Amniotic stem cell (primary cell): ENCODE measurements around the gene TCIRG1.
A peak's percentile ranks its signal among the peaks of the same experiment; 100 is the strongest.
"Not testable (repeated sequence)": the region's sequence is repeated elsewhere in the genome, so short reads cannot be mapped to it uniquely, and the experiment has no call there.

ENCODE experiments used
- DNase-seq: peaks from one replicate; lab custom pipeline; 2025; lab: John Stamatoyannopoulos, UW

The TCIRG1 gene

DNA sequence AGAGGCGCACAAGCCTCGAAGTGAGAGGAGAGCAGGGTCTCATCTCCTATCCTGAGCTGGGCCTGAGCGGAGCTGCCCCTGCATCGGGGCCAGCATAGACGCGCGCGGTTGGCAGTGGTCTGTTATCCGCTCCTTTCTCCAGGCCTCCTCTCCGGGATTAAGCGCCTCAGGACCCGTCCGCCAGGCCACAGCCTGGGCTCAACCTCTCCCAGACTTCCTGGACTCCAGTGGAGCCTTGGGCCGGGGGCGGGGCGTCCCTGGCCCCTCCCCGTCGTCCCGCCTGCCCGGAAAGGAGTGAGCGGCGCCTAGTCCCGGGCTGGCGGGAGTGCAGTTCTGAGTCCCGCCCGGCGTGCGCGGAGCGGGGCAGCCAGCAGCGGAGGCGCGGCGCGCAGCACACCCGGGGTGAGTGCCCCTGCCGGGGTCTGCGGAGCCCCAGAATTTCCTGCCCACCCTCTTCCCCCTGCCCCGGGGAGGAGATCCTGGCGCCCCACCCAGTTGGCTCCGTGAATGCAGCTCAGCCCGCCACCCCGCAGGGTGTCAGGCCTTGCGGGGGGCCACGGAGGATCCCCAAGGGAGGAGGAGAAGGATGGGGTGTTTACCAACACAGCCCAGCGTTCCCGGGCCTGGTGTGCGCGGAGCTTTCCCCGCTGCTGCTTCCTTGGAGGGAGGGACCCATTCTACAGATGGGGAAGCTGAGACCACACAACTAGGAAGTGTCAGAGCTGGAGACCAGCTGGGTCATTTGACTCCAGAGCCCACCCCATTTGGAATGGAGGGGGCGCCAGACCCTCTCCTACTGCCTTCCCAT lies at the start of gene TCIRG1:
TSS of gene TCIRG1 (plus strand) at position 308 of the 808 bp plus-strand sequence. CDS start 2,247 bp downstream, outside the sequence.
- DNase-seq, result peak; percentile 61

- DNase-seq, result not testable (repeated sequence)
Observed at GRCh38 chr11:67990546-67991346, 48.1 kb upstream of the TCIRG1 start.

DNA sequence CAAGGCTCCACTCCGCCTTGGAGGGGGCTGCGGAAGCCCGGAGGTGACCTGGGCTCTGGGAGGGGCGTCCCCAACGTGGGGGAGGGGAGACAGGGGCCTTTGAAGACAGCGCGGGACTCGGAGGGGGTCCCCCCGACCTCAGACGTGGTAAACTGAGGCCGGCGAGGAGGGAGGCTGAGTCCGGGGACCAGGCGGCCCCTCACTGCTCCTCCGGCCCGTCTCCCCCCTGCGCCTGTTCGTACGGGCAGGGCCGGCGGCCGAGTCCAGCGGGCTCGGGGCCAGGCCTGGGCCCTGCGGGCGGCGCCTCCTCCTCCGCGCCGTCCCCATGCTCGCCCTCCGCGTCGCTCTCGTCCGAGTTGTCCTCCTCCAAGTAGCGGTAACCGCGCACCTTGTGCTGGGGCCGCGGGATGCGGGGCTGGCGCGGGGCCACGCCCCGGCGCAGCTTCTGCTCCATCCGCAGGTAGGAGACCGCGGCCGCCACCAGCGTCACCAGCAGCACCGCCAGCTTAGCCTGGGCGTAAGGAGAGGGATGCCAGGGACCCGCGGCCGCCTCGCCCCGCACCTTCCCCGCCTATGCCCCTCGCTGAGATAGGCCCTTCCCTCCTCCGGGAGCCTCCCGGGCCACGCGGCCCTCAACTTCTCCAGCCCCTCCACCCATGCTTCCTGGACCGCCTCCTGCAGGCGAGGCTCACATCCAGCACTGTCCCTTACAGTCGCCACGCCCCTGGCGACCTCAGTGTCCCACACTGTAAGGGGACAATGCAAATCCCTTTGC lies 47.3 kb upstream of the TCIRG1 start:
- DNase-seq, result not testable (repeated sequence)

GRCh38 chr11:67993821-67994220 lies 45.0 kb upstream of the TCIRG1 start:
- not testable (repeated sequence) for DNase-seq

GRCh38 chr11:67994387-67994786 lies 44.4 kb upstream of the TCIRG1 start:
- DNase-seq, result not testable (repeated sequence)

- DNase-seq, result not testable (repeated sequence)
Observed at GRCh38 chr11:67995129-67995528, 43.7 kb upstream of the TCIRG1 start.

- not testable (repeated sequence) for DNase-seq
Observed at GRCh38 chr11:67995579-67995978, 43.2 kb upstream of the TCIRG1 start.

GRCh38 chr11:67996051-67996450 lies 42.8 kb upstream of the TCIRG1 start:
- no peak for DNase-seq

- DNase-seq, result no peak
Observed at GRCh38 chr11:67996622-67997474, 42.0 kb upstream of the TCIRG1 start.

DNA sequence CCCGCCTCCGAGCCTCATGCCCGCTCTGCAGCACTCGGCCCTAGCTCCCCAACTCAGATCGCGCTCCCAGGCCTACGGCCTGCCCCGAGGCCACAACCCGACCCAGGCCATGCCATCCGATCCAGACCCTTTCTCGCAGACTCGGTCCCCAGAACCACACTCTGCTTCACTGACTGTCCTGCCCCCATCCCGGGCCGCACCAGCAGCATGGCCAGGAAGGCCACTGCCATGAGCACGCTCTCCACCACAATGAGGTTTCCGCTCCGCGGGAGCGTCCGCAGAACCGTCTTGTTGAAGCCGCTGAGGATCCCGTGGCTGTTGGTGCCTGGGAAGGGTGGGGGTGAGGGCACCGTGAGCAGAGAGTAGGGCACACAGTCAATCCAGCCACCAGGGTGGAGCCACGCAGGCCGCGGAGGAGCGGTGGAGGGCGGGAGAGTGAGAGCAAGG lies 41.3 kb upstream of the TCIRG1 start:
- DNase-seq, result no peak

- DNase-seq, result no peak
Observed at GRCh38 chr11:67998150-67999045, 40.4 kb upstream of the TCIRG1 start.

GRCh38 chr11:67999201-67999629 lies 39.6 kb upstream of the TCIRG1 start:
- DNase-seq, result no peak

DNA sequence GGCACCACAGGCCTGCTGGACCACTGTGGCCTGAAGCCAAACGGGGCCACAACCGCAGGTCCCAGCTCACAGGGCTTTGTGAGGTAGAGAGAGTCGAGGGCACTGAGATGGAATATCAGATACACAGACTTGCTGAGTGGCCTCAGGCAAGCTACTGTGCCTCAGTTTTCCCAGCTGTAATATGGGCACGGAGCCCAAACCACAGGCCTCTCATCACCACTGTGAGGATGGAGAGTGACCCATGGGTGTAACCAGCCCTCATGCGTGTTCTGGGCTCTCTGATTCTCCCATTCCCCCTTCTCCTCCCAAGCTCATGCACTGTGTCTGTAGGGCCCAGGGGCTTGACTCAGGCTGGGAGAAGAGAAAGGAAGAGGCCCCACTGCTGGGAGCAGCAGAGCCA lies 39.1 kb upstream of the TCIRG1 start:
- no peak for DNase-seq

GRCh38 chr11:68002575-68002937 lies 36.3 kb upstream of the TCIRG1 start:
- no peak for DNase-seq

- DNase-seq, result no peak
Observed at GRCh38 chr11:68002938-68003845, 35.6 kb upstream of the TCIRG1 start.

DNA sequence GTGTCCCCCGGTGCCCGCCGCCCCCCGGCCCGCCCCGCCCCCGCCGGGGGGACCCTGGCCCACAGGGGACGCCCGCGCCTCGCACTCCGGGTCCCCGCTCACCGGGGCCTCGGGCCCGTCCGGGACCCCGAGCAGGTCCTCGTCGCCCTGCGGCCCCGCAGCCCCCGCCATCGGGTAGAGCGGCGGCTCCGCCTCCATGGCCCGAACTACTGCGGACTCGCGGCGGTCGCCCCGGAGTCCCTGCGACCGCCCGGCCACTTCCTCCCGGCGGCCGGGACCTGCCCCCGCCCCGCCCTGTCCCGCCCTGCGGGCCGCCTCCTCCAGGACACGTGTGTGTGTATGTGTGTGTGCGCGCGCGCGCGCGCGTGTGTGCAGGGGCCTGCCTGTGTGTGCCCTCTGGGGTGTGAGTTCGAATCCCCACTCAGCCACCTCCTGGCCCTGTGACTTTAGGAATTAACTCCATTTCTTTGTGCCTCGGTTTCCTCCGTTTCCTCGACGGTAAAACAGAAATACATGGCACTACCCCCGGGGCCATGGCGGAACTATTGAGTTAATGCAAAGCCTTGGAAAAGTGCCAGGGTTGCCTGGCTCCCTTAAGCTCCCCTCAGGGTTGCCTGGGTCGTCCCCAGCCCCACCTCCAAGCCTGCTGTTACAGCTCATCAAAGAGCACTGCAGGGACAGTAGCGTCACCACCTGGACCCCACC lies 34.8 kb upstream of the TCIRG1 start, which contains the start of gene UNC93B1:
TSS of gene UNC93B1 (minus strand) at position 252 of the 705 bp plus-strand sequence. CDS start at position 198, 54 bp downstream.
- DNase-seq, result peak; percentile 39

DNA sequence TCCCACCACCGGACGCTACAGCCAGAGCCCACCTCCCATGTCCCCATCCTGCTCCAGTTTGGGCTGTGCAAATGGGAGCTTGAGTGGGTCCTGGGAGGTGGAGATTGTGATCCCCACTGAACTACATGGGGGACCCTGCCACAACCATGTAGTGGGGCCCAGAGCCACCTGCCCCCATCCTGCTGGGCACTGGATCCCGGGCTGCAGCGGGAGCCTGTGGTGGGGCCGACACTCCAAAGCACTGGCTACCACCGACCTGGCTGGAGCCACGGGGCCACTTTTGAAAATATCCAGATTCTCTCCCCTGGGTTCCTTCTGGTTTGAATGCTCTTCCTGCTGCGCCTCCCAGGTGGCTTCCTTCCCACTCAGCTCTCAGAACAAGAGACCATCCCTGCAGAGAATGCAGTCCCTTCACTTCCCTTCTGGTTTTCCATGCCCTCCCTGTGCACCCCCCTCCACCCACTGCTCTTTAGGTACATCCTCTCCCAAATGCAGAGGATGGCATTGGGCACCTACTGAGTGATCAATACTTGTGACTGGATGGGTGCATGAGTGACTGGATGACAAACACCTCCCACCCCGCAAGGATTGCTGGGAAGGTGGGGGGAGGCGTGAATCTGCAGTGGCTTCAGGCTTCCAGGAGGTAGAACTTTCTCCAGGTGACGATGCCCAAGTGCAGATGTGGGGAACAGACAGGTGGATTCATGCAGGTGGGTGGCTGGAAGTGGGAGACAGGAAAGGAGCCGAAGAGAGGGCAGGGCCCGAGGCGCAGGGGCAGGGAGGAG lies 34.1 kb upstream of the TCIRG1 start:
- DNase-seq, result no peak
